G401 (cell line): Measurements from ENCODE around the gene TIGAR. TPM values are rescaled to one million over a fixed set of nuclear protein-coding genes. Genes with fewer than 3 reads are reported as not detected.

Experiments
- DNase-seq: peaks from one replicate; pipeline ENCODE4 v3.0.0-alpha.2; 2015; ENCODE audit warnings: low spot score
- in situ Hi-C: cut with HindIII; loops from 2 replicates; pipeline ENCODE4 v1.10.0; 2016; ENCODE audit warnings: low sequenced_read_pairs, mixed read lengths
- total RNA-seq: library from RNA; depleted of rRNA; stranded (reverse); fragments of >200 nt; shearing (Covaris generic); gene quantifications from 2 replicates; pipeline ENCODE4 v1.2.3, GENCODE V29; 2014

The TIGAR gene
- total RNA-seq, 1 experiment from 2014 or later = 25.5 TPM

- no peak for DNase-seq
- in situ Hi-C loops = no loop called here
Observed at GRCh38 chr12:4355156-4356040, 34.4 kb downstream of the TIGAR start.

GRCh38 chr12:4356041-4356327 lies 35.0 kb downstream of the TIGAR start:
- peak; percentile 11 for DNase-seq
- in situ Hi-C loops = no loop called here

- no peak for DNase-seq
- in situ Hi-C loops = no loop called here
Observed at GRCh38 chr12:4366090-4366489, 45.1 kb downstream of the TIGAR start.

- no peak for DNase-seq
- in situ Hi-C loops = no loop called here
Observed at GRCh38 chr12:4369548-4369947, 48.5 kb downstream of the TIGAR start.

- DNase-seq = no peak
- in situ Hi-C loops = no loop called here
Observed at GRCh38 chr12:4370265-4370664, 49.3 kb downstream of the TIGAR start.

GRCh38 chr12:4372653-4373052 lies 51.6 kb downstream of the TIGAR start:
- in situ Hi-C loops = no loop called here
- no peak for DNase-seq

- in situ Hi-C loops = no loop called here
Observed at GRCh38 chr12:4375449-4375848, 54.4 kb downstream of the TIGAR start.

GRCh38 chr12:4378772-4379171 lies 57.8 kb downstream of the TIGAR start:
- in situ Hi-C loops = no loop called here
- no peak for DNase-seq

More at GRCh38 chr12:4375449-4375848, 54.4 kb downstream of the TIGAR start:
- DNase-seq = no peak

- in situ Hi-C loops = no loop called here
- no peak for DNase-seq
Observed at GRCh38 chr12:4379405-4379804, 58.4 kb downstream of the TIGAR start, which contains the start of gene FGF23. Gene FGF23, minus strand, starts transcription at chr12:4379712. Its CDS starts 130 bp downstream, at chr12:4379582.

- in situ Hi-C loops = no loop called here
- DNase-seq = no peak
Observed at GRCh38 chr12:4380332-4380731, 59.3 kb downstream of the TIGAR start.

- in situ Hi-C loops = no loop called here
- no peak for DNase-seq
Observed at GRCh38 chr12:4383304-4383865, 62.4 kb downstream of the TIGAR start.

- in situ Hi-C loops = no loop called here
- no peak for DNase-seq
Observed at GRCh38 chr12:4386801-4387200, 65.8 kb downstream of the TIGAR start.

GRCh38 chr12:4387607-4388006 lies 66.6 kb downstream of the TIGAR start:
- no peak for DNase-seq
- in situ Hi-C loops = no loop called here

GRCh38 chr12:4388032-4388431 lies 67.0 kb downstream of the TIGAR start:
- in situ Hi-C loops = no loop called here
- DNase-seq = no peak

GRCh38 chr12:4388662-4389061 lies 67.6 kb downstream of the TIGAR start:
- in situ Hi-C loops = no loop called here
- no peak for DNase-seq

- DNase-seq = no peak
- in situ Hi-C loops = no loop called here
Observed at GRCh38 chr12:4392223-4392742, 71.3 kb downstream of the TIGAR start.

GRCh38 chr12:4393211-4393610 lies 72.2 kb downstream of the TIGAR start:
- in situ Hi-C loops = no loop called here
- no peak for DNase-seq

- in situ Hi-C loops = no loop called here
Observed at GRCh38 chr12:4395818-4396217, 74.8 kb downstream of the TIGAR start.

GRCh38 chr12:4401117-4401516 lies 80.1 kb downstream of the TIGAR start:
- in situ Hi-C loops = no loop called here
- no peak for DNase-seq

More at GRCh38 chr12:4395818-4396217, 74.8 kb downstream of the TIGAR start:
- DNase-seq = no peak

GRCh38 chr12:4402996-4403395 lies 82.0 kb downstream of the TIGAR start:
- no peak for DNase-seq
- in situ Hi-C loops = no loop called here
